NT2/D1 (cell line): ENCODE measurements around the gene CHMP4B.
A peak's percentile ranks its signal among the peaks of the same experiment; 100 is the strongest.

ENCODE experiments used
- DNase-seq: peaks from one replicate; pipeline ENCODE4 v3.0.0-alpha.2; 2011; ENCODE audit warnings: low read depth, low spot score
- H3K27me3 ChIP-seq: 2 replicates; pipeline ENCODE4 v1.6.0; 2011; ENCODE audit warnings: mild to moderate bottlenecking; ENCODE audit not compliant: insufficient read length, insufficient read depth
- H3K36me3 ChIP-seq: 2 replicates; pipeline ENCODE4 v1.6.1; 2011; ENCODE audit warnings: mild to moderate bottlenecking, low read length, mixed read lengths; ENCODE audit not compliant: insufficient read depth, insufficient read length
- H3K4me1 ChIP-seq: 2 replicates; pipeline ENCODE4 v1.5.1; 2011; ENCODE audit not compliant: insufficient read depth, insufficient read length
- H3K4me3 ChIP-seq: 2 replicates; pipeline ENCODE4 v1.5.1; 2011; ENCODE audit warnings: low read depth; ENCODE audit not compliant: insufficient read length
- H3K9ac ChIP-seq: 2 replicates; pipeline ENCODE4 v1.6.0; 2011; ENCODE audit warnings: low read depth; ENCODE audit not compliant: insufficient read length
- H3K9me3 ChIP-seq: 2 replicates; pipeline ENCODE4 v1.5.1; 2011; ENCODE audit warnings: mild to moderate bottlenecking, low read length; ENCODE audit not compliant: insufficient read depth
- SUZ12 ChIP-seq: IDR thresholded peaks from 2 replicates; pipeline ENCODE4 v1.6.1; 2011; ENCODE audit not compliant: insufficient read length, insufficient read depth; ENCODE audit errors: extremely low read depth
- YY1 ChIP-seq: IDR thresholded peaks from 2 replicates; pipeline ENCODE4 v1.6.1; 2011; ENCODE audit not compliant: insufficient read length, insufficient read depth
- ZNF274 ChIP-seq: IDR thresholded peaks from 2 replicates; pipeline ENCODE4 v1.6.1; 2011; ENCODE audit warnings: mild to moderate bottlenecking, low read depth, low read length

The CHMP4B gene

DNA sequence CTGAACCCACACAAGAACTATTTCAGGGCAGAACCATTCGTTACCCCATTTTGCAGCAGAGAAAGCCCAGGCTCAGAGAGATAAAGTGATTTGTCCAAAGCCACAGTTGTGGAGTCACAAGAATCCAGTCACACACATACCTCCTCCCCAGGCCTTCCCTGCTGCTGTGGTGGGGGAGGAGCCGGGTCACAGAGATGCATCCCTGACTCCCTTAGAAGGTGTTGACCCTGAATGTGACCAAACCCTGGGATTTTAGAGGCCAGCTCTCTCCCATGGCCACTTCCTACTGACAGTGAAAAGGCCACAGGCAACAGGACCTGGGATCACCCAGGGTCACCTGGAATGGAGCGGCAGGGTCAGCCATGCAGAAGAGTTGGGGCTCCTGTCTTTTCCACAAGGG is 48.6 kb downstream of the CHMP4B start:
- no peak for DNase-seq
- Histone ChIP-seq H3K9me3 (no peaks in the 10 kb centered on the region), H3K36me3 (peaks cover 25% of the 10 kb centered on the region), H3K27me3 (no peaks in the 10 kb centered on the region), H3K4me1 (peaks cover 18% of the 10 kb centered on the region), H3K9ac (no peak overlapping the region), H3K4me3 (no peak overlapping the region)
- TF ChIP-seq ZNF274 (no peak), YY1 (no peak), SUZ12 (no peak)

- H3K9ac ChIP-seq = no peak overlapping the region
- H3K4me3 ChIP-seq = no peak overlapping the region
- H3K27me3 ChIP-seq = no peaks in the 10 kb centered on the region
- no peak for DNase-seq
- no peaks in the 10 kb centered on the region for H3K9me3 ChIP-seq
- peaks cover 18% of the 10 kb centered on the region for H3K4me1 ChIP-seq
- TF ChIP-seq SUZ12 = no peak
- TF ChIP-seq ZNF274 = no peak
- TF ChIP-seq YY1 = no peak
- peaks cover 11% of the 10 kb centered on the region for H3K36me3 ChIP-seq
These were observed 50.3 kb downstream of the CHMP4B start for GRCh38 chr20:33861458-33861857.

GRCh38 chr20:33862709-33863403 is 51.7 kb downstream of the CHMP4B start:
- Histone ChIP-seq H3K9ac (peak overlapping the region; percentile 12), H3K4me1 (peaks cover 18% of the 10 kb centered on the region), H3K36me3 (no peaks in the 10 kb centered on the region), H3K4me3 (no peak overlapping the region), H3K9me3 (no peaks in the 10 kb centered on the region), H3K27me3 (no peaks in the 10 kb centered on the region)
- DNase-seq = peak; percentile 48
- TF ChIP-seq YY1 (no peak), ZNF274 (no peak), SUZ12 (no peak)

DNA sequence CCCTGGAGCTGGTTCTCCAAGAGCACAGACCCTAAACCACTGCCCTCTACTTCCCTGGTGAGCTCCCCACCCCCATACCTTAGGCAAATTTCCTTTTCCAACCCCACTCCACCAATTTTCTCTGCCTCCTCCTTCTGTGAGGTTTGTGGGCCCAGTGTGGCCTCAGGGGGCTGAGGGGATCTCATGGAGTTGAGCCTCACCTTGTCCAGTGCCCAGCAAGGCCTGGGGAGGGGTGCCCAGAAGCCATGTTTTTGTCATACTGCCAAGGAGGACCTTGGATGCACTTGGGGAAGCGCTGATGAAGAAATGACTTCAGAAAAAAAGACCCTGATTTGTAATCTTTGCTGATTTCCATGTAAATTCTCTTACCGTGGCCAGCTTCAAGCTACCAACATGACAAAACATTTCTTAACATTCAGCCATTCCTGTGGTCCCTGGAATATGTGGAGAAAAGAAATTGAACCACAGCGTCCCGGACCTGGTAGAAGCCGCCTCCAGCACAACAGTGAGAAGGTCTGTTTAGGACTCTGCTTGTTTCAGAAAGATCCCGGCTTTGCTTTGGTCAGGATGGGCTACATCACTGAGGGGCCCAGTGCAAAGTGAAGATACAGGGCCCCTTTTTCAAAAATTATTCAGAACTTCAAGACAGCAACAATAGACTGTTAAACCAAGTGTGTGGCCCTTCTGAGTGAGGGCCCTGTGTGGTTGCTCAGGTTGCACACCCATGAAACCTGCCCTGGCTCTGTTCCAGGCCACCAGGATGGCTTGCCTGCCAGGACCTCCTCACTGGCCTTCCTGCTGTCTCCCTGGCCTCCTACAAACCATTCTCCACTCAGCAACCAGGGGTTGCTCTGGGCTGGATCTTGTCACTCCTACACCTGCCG is 52.5 kb downstream of the CHMP4B start:
- peak overlapping the region; percentile 12 for H3K9ac ChIP-seq
- no peak overlapping the region for H3K4me3 ChIP-seq
- H3K36me3 ChIP-seq = no peaks in the 10 kb centered on the region
- no peaks in the 10 kb centered on the region for H3K9me3 ChIP-seq
- TF ChIP-seq YY1 (no peak), ZNF274 (no peak), SUZ12 (no peak)
- no peaks in the 10 kb centered on the region for H3K27me3 ChIP-seq
- peaks cover 18% of the 10 kb centered on the region for H3K4me1 ChIP-seq
- no peak for DNase-seq

- H3K27me3 ChIP-seq = no peaks in the 10 kb centered on the region
- no peaks in the 10 kb centered on the region for H3K36me3 ChIP-seq
- H3K9me3 ChIP-seq = no peaks in the 10 kb centered on the region
- DNase-seq = no peak
- H3K9ac ChIP-seq = no peak overlapping the region
- peaks cover 16% of the 10 kb centered on the region for H3K4me1 ChIP-seq
- no peak overlapping the region for H3K4me3 ChIP-seq
- TF ChIP-seq ZNF274 (no peak), YY1 (no peak), SUZ12 (no peak)
These were observed 53.3 kb downstream of the CHMP4B start for GRCh38 chr20:33864324-33864963.

GRCh38 chr20:33865761-33866370 is 54.7 kb downstream of the CHMP4B start:
- Histone ChIP-seq H3K4me1 (peaks cover 11% of the 10 kb centered on the region), H3K4me3 (no peak overlapping the region), H3K36me3 (no peaks in the 10 kb centered on the region), H3K9ac (no peak overlapping the region), H3K27me3 (no peaks in the 10 kb centered on the region), H3K9me3 (no peaks in the 10 kb centered on the region)
- TF ChIP-seq SUZ12 = no peak
- TF ChIP-seq ZNF274 = no peak
- TF ChIP-seq YY1 = no peak
- DNase-seq = no peak
